BJ (cell line): ENCODE data around the gene TTC7B. TPM values are rescaled to one million over a fixed set of nuclear protein-coding genes. Genes with fewer than 3 reads are reported as not detected.

ENCODE experiments used
- CTCF ChIA-PET: fragments of 350-600 bp; formaldehyde crosslinking; extraction: SDS; loops from one replicate; lab custom pipeline; 2021; ENCODE audit warnings: antibody characterized with exemption, inconsistent platforms; lab: Yijun Ruan, JAX
- POLR2A ChIA-PET: fragments of 300-600 bp; sonication (Branson Sonifier 250); formaldehyde crosslinking; extraction: SDS; loops from one replicate; lab custom pipeline; 2021; ENCODE audit warnings: antibody characterized with exemption; lab: Charles Lee
- DNase-seq: peaks from one replicate; pipeline ENCODE4 v3.0.0-alpha.2; 2011; ENCODE audit warnings: low read depth
- H3K27me3 ChIP-seq: 2 replicates; pipeline ENCODE4 v1.6.0; 2011; ENCODE audit warnings: low read length; ENCODE audit not compliant: control insufficient read depth, insufficient read depth
- H3K36me3 ChIP-seq: 2 replicates; pipeline ENCODE4 v1.5.1; 2011; ENCODE audit warnings: low read length; ENCODE audit not compliant: control insufficient read depth, insufficient read depth
- H3K4me3 ChIP-seq: 2 replicates; pipeline ENCODE4 v1.5.1; 2011; ENCODE audit warnings: low read depth, mild to moderate bottlenecking, control low read depth, low read length
- CTCF ChIP-seq: IDR thresholded peaks from 2 replicates; pipeline ENCODE4 v1.5.1; 2011; ENCODE audit warnings: low read depth, mild to moderate bottlenecking, control low read depth, inconsistent platforms, low read length, moderate library complexity; ENCODE audit not compliant: insufficient read depth
- polyA plus RNA-seq: library from polyadenylated mRNA; depleted of rRNA; stranded (reverse); fragments of >200 nt; gene quantifications from 2 replicates; pipeline ENCODE4 v1.2.3, GENCODE V29; 2011

Gene TTC7B
- polyA plus RNA-seq, 1 experiment: 46.9 TPM

GRCh38 chr14:90499908-90500664 is 316.1 kb downstream of the TTC7B start:
- CTCF ChIA-PET: no interaction called here
- POLR2A ChIA-PET: no interaction called here
- TF ChIP-seq CTCF: no peak
- H3K27me3 ChIP-seq: no peaks in the 10 kb centered on the region; the same call in 1 of the 2 replicates
- DNase-seq: no peak
- H3K4me3 ChIP-seq: no peak overlapping the region
- no peaks in the 10 kb centered on the region for H3K36me3 ChIP-seq

GRCh38 chr14:90499121-90499520 is 317.1 kb downstream of the TTC7B start:
- no peaks in the 10 kb centered on the region for H3K36me3 ChIP-seq
- CTCF ChIA-PET: no interaction called here
- DNase-seq: no peak
- no peak overlapping the region for H3K4me3 ChIP-seq
- TF ChIP-seq CTCF: no peak
- POLR2A ChIA-PET: no interaction called here
- no peaks in the 10 kb centered on the region; the same call in 1 of the 2 replicates for H3K27me3 ChIP-seq

GRCh38 chr14:90498198-90498597 is 318.0 kb downstream of the TTC7B start:
- Histone ChIP-seq H3K4me3 (no peak overlapping the region), H3K27me3 (no peaks in the 10 kb centered on the region; the same call in 1 of the 2 replicates), H3K36me3 (no peaks in the 10 kb centered on the region)
- no peak for TF ChIP-seq CTCF
- ChIA-PET CTCF (interaction anchor here (0.6 kb wide), 1 partner anchor 144 kb away, joined by 3 read pairs; no protein-coding TSS in a partner anchor), POLR2A (no interaction called here)
- no peak for DNase-seq

GRCh38 chr14:90496379-90496778 is 319.9 kb downstream of the TTC7B start:
- no peak for DNase-seq
- H3K4me3 ChIP-seq: no peak overlapping the region
- no peaks in the 10 kb centered on the region; the same call in 1 of the 2 replicates for H3K27me3 ChIP-seq
- POLR2A ChIA-PET: interaction anchor here (0.5 kb wide), 1 partner anchor 27 kb away, joined by 5 read pairs; no protein-coding TSS in a partner anchor
- no peaks in the 10 kb centered on the region for H3K36me3 ChIP-seq
- CTCF ChIA-PET: no interaction called here
- no peak for TF ChIP-seq CTCF
